Stomach (tissue), 4 donors: ENCODE results near the gene CCDC137.

Source experiments
- POLR2A ChIP-seq, 4 donors: fragments of 450-650 bp; IDR thresholded peaks; one replicate each; pipeline ENCODE4 v1.6.1; 2016; ENCODE audit warnings: antibody characterized with exemption in 4 of 4, control low read depth in 2 of 4, mild to moderate bottlenecking in 1 of 4, moderate library complexity in 1 of 4
- POLR2AphosphoS5 ChIP-seq, 3 donors: sonication (generic); formaldehyde crosslinking; IDR thresholded peaks; one replicate each; pipeline ENCODE4 v1.6.1; 2016; ENCODE audit warnings: antibody characterized with exemption in 3 of 3
- TF ChIP-seq, protein P1 (sequence below), 7 experiments: fragments of 450-650 bp in 4 of 7; fragments of 200-600 bp in 3 of 7; sonication (generic) in 3 of 7; IDR thresholded peaks; one replicate each; pipeline ENCODE4 v1.5.1; 2016 to 2019; ENCODE audit warnings: antibody characterized with exemption in 7 of 7, control low read depth in 2 of 7, mild to moderate bottlenecking in 1 of 7

DNA sequence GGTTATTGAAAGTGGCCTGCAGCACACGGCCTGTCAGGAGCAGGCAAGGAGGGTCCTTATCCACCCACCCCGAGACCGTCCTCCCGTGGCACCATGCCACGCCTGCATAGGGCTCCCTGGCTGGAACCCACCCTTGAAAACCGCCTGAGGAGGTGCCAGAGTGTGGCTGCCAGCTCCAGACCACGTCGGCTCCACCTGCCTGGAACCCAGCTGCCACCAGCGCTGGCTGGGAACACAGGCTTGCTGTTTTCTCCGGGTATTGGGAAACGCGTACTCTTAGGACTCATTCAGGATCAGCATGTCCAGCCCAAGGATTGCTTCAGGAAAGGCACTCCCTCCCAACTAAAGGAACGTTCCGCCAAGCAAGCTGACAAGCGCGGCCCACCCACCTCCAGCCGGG, 10.4 kb downstream of the CCDC137 start:
- TF ChIP-seq, protein P1, sequence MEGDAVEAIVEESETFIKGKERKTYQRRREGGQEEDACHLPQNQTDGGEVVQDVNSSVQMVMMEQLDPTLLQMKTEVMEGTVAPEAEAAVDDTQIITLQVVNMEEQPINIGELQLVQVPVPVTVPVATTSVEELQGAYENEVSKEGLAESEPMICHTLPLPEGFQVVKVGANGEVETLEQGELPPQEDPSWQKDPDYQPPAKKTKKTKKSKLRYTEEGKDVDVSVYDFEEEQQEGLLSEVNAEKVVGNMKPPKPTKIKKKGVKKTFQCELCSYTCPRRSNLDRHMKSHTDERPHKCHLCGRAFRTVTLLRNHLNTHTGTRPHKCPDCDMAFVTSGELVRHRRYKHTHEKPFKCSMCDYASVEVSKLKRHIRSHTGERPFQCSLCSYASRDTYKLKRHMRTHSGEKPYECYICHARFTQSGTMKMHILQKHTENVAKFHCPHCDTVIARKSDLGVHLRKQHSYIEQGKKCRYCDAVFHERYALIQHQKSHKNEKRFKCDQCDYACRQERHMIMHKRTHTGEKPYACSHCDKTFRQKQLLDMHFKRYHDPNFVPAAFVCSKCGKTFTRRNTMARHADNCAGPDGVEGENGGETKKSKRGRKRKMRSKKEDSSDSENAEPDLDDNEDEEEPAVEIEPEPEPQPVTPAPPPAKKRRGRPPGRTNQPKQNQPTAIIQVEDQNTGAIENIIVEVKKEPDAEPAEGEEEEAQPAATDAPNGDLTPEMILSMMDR (IDR thresholded peaks at IDR 0.05) = no peak
- TF ChIP-seq POLR2A (IDR thresholded peaks at IDR 0.05) = no peak
- no peak for TF ChIP-seq POLR2AphosphoS5 (IDR thresholded peaks at IDR 0.05)
